ENCODE measurements around the gene YIPF3. TPM values are rescaled to one million over a fixed set of nuclear protein-coding genes. Genes with fewer than 3 reads are reported as not detected.

Gene YIPF3
- total and polyA plus RNA-seq, 9 of the 15 experiments (the other 6 are each of a cell fraction or from before 2014, with no cell fraction given) = 27.5 to 75.3 (median 57.6) TPM

GRCh38 chr6:43517505-43518357 is 1.0 kb upstream of the YIPF3 start (continued):
- TF ChIP-seq MAFF (IDR thresholded peaks at IDR 0.05; ENCODE audit: low read length) (no peak), ZNF232 (CRISPR knock-in tag; IDR thresholded peaks at IDR 0.05) (no peak), NFIC (IDR thresholded peaks at IDR 0.05) (no peak), CHD1 (IDR thresholded peaks at IDR 0.05; ENCODE audit: low read length) (peak; percentile 14), ARID1B (IDR thresholded peaks at IDR 0.05) (no peak), LCOR (CRISPR knock-in tag; IDR thresholded peaks at IDR 0.05) (peak; percentile 65; the same call in 1 of the 2 replicates), PTTG1 (tag; IDR thresholded peaks at IDR 0.05; ENCODE audit: low read depth) (no peak), GMEB1 (CRISPR knock-in tag; IDR thresholded peaks at IDR 0.05) (no peak), HDAC3 (IDR thresholded peaks at IDR 0.05; ENCODE audit: borderline replicate concordance, partially characterized antibody) (no peak), ETS2 (tag; IDR thresholded peaks at IDR 0.05; ENCODE audit: borderline replicate concordance, poor library complexity, severe bottlenecking) (no peak), ZFP30 (CRISPR knock-in tag; IDR thresholded peaks at IDR 0.05; ENCODE audit: borderline replicate concordance) (no peak), RBFOX2 (IDR thresholded peaks at IDR 0.05; ENCODE audit: low read depth, low read length) (no peak), ETV6 (IDR thresholded peaks at IDR 0.05; ENCODE audit: borderline replicate concordance in 1 of 2, low read depth in 2 of 2, low read length in 1 of 2) (no peak), ETV6 (CRISPR knock-in tag; IDR thresholded peaks at IDR 0.05; ENCODE audit: borderline replicate concordance) (0 out of 2 replicates have a peak, but pooled peaks have one; percentile 48)
- TF ChIP-seq, protein P1, sequence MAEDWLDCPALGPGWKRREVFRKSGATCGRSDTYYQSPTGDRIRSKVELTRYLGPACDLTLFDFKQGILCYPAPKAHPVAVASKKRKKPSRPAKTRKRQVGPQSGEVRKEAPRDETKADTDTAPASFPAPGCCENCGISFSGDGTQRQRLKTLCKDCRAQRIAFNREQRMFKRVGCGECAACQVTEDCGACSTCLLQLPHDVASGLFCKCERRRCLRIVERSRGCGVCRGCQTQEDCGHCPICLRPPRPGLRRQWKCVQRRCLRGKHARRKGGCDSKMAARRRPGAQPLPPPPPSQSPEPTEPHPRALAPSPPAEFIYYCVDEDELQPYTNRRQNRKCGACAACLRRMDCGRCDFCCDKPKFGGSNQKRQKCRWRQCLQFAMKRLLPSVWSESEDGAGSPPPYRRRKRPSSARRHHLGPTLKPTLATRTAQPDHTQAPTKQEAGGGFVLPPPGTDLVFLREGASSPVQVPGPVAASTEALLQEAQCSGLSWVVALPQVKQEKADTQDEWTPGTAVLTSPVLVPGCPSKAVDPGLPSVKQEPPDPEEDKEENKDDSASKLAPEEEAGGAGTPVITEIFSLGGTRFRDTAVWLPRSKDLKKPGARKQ (CRISPR knock-in tag; IDR thresholded peaks at IDR 0.05) = no peak
- TF ChIP-seq, protein P2, sequence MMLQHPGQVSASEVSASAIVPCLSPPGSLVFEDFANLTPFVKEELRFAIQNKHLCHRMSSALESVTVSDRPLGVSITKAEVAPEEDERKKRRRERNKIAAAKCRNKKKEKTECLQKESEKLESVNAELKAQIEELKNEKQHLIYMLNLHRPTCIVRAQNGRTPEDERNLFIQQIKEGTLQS (IDR thresholded peaks at IDR 0.05) = no peak
- TF ChIP-seq, protein P2 (CRISPR knock-in tag; conservative IDR thresholded peaks at IDR 0.05) = 0 out of 2 replicates have a peak, but pooled peaks have one; percentile 54
- TF ChIP-seq, protein P3, sequence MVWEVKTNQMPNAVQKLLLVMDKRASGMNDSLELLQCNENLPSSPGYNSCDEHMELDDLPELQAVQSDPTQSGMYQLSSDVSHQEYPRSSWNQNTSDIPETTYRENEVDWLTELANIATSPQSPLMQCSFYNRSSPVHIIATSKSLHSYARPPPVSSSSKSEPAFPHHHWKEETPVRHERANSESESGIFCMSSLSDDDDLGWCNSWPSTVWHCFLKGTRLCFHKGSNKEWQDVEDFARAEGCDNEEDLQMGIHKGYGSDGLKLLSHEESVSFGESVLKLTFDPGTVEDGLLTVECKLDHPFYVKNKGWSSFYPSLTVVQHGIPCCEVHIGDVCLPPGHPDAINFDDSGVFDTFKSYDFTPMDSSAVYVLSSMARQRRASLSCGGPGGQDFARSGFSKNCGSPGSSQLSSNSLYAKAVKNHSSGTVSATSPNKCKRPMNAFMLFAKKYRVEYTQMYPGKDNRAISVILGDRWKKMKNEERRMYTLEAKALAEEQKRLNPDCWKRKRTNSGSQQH (CRISPR knock-in tag; IDR thresholded peaks at IDR 0.05) = 0 out of 2 replicates have a peak, but pooled peaks have one; percentile 27
